GM18499 (cell line): Measurements from ENCODE around the gene LRP1-AS.

Experiments
- ATAC-seq: cut with Tn5 transposase; IDR thresholded peaks from one replicate; pipeline ENCODE4 v1.9.1; 2021; ENCODE audit warnings: moderate number of reproducible peaks; ENCODE audit not compliant: insufficient read depth, unreplicated experiment

LRP1-AS gene

GRCh38 chr12:57105011-57105753, 42.2 kb downstream of the LRP1-AS start:
- no peak for ATAC-seq

GRCh38 chr12:57104292-57104910, 43.0 kb downstream of the LRP1-AS start:
- ATAC-seq = no peak

GRCh38 chr12:57103856-57104255, 43.6 kb downstream of the LRP1-AS start:
- no peak for ATAC-seq

GRCh38 chr12:57101892-57102695, 45.3 kb downstream of the LRP1-AS start:
- no peak for ATAC-seq

- ATAC-seq = no peak
These were observed 47.7 kb downstream of the LRP1-AS start for GRCh38 chr12:57099766-57100165.

GRCh38 chr12:57099047-57099714, 48.2 kb downstream of the LRP1-AS start:
- no peak for ATAC-seq

GRCh38 chr12:57098546-57098945, 48.9 kb downstream of the LRP1-AS start:
- no peak for ATAC-seq

GRCh38 chr12:57097554-57097835, 49.9 kb downstream of the LRP1-AS start:
- no peak for ATAC-seq

GRCh38 chr12:57096748-57097553, 50.5 kb downstream of the LRP1-AS start:
- ATAC-seq = no peak

GRCh38 chr12:57096099-57096572, 51.3 kb downstream of the LRP1-AS start:
- ATAC-seq = no peak

- no peak for ATAC-seq
These were observed 52.0 kb downstream of the LRP1-AS start for GRCh38 chr12:57095440-57095839.
